GM12878 (cell line): ENCODE data around the gene NPM3. TPM values are rescaled to one million over a fixed set of nuclear protein-coding genes. Genes with fewer than 3 reads are reported as not detected.

Experiments
- ATF3 ChIP-seq: IDR thresholded peaks from 2 replicates; pipeline ENCODE4 v1.6.1; 2011; ENCODE audit warnings: low read depth, mild to moderate bottlenecking, low read length, moderate library complexity, borderline replicate concordance; ENCODE audit errors: extremely low read depth
- BHLHE40 ChIP-seq, 2 experiments: fragments of 450-650 bp in 1 of 2; IDR thresholded peaks; 2 replicates each; pipeline ENCODE4 v1.6.1; 2011 to 2017; ENCODE audit warnings: low read depth in 2 of 2, borderline replicate concordance in 1 of 2, improper control_type of control experiment in 1 of 2, low read length in 1 of 2, mild to moderate bottlenecking in 1 of 2
- CBX3 ChIP-seq: fragments of 200-600 bp; sonication (generic); IDR thresholded peaks from 2 replicates; pipeline ENCODE4 v1.6.1; 2016; ENCODE audit warnings: low read depth, borderline replicate concordance
- EGR1 ChIP-seq, 2 experiments: IDR thresholded peaks; 1 replicate in 1 of 2; 2 replicates in 1 of 2; pipeline ENCODE4 v1.6.1; 2011 to 2012; ENCODE audit warnings: low read depth in 2 of 2, low read length in 2 of 2, borderline replicate concordance in 1 of 2, mild to moderate bottlenecking in 1 of 2, moderate library complexity in 1 of 2
- MTA2 ChIP-seq: fragments of 450-650 bp; IDR thresholded peaks from 2 replicates; pipeline ENCODE4 v1.6.1; 2016; ENCODE audit warnings: low read depth, mild to moderate bottlenecking, moderate library complexity
- NFYB ChIP-seq: IDR thresholded peaks from 2 replicates; pipeline ENCODE4 v1.6.1; 2011; ENCODE audit warnings: low read depth, mild to moderate bottlenecking, low read length, improper control_type of control experiment, moderate library complexity; ENCODE audit not compliant: insufficient read depth
- NR2C2 ChIP-seq: IDR thresholded peaks from 2 replicates; pipeline ENCODE4 v1.6.1; 2011; ENCODE audit warnings: borderline replicate concordance, low read depth; ENCODE audit not compliant: control insufficient read depth, insufficient read length
- SMAD1 ChIP-seq: fragments of 450-650 bp; IDR thresholded peaks from 2 replicates; pipeline ENCODE4 v1.6.1; 2018; ENCODE audit warnings: mild to moderate bottlenecking, low read depth; ENCODE audit not compliant: partially characterized antibody
- ZNF592 ChIP-seq: fragments of 450-650 bp; IDR thresholded peaks from 2 replicates; pipeline ENCODE4 v1.6.1; 2017; ENCODE audit warnings: mild to moderate bottlenecking, moderate library complexity
- polyA plus RNA-seq, 11 experiments: library from polyadenylated mRNA; depleted of rRNA in 4 of 11; unstranded in 6 of 11; stranded (reverse) in 5 of 11; fragments of >200 nt; fragmentation: Nextera tagmentation in 4 of 11; fragmentation: Illumina TruSeq in 1 of 11; extraction: Ambion mirVana in 4 of 11; extraction: Trizol in 1 of 11; gene quantifications; 1 replicate in 1 of 11; 2 replicates in 10 of 11; pipeline versions ENCODE4 v1.2.1 to v1.2.3, GENCODE V29; 2011 to 2016; ENCODE audit warnings: inconsistent platforms in 2 of 11, missing spikeins in 2 of 11, low read depth in 1 of 11
- total RNA-seq, 4 experiments: library from RNA; depleted of rRNA in 3 of 4; stranded (reverse); fragments of >200 nt in 3 of 4; fragmentation: Illumina TruSeq in 1 of 4; extraction: Trizol in 1 of 4; gene quantifications; 2 replicates each; pipeline versions ENCODE4 v1.2.1 to v1.2.3, GENCODE V29; 2013 to 2021
- TF ChIP-seq, protein P1 (sequence below): fragments of 450-650 bp; IDR thresholded peaks from 2 replicates; pipeline ENCODE4 v1.6.1; 2017; ENCODE audit warnings: mild to moderate bottlenecking, moderate library complexity
- TF ChIP-seq, protein P2 (sequence below): fragments of 150-350 bp; IDR thresholded peaks from 2 replicates; pipeline ENCODE4 v1.6.1; 2016; ENCODE audit warnings: low read depth, low read length

The NPM3 gene
- total and polyA plus RNA-seq, 10 of the 15 experiments (the other 5 are each of a cell fraction or from before 2014, with no cell fraction given), result 13.0 to 171 (median 93.3) TPM

- TF ChIP-seq MTA2 (no peak), NFYB (no peak), SMAD1 (peak; percentile 29), EGR1 (IDR thresholded peaks at IDR 0.05; ENCODE audit: borderline replicate concordance in 1 of 2, low read depth in 2 of 2, low read length in 2 of 2) (peak; percentile 55 to 68), ZNF592 (no peak), BHLHE40 (IDR thresholded peaks at IDR 0.05; ENCODE audit: borderline replicate concordance in 1 of 2, low read depth in 2 of 2, low read length in 1 of 2) (peak; percentile 62 to 92; a peak in 3 of 4 replicates), ATF3 (no peak), NR2C2 (no peak), CBX3 (no peak)
- TF ChIP-seq, protein P1, sequence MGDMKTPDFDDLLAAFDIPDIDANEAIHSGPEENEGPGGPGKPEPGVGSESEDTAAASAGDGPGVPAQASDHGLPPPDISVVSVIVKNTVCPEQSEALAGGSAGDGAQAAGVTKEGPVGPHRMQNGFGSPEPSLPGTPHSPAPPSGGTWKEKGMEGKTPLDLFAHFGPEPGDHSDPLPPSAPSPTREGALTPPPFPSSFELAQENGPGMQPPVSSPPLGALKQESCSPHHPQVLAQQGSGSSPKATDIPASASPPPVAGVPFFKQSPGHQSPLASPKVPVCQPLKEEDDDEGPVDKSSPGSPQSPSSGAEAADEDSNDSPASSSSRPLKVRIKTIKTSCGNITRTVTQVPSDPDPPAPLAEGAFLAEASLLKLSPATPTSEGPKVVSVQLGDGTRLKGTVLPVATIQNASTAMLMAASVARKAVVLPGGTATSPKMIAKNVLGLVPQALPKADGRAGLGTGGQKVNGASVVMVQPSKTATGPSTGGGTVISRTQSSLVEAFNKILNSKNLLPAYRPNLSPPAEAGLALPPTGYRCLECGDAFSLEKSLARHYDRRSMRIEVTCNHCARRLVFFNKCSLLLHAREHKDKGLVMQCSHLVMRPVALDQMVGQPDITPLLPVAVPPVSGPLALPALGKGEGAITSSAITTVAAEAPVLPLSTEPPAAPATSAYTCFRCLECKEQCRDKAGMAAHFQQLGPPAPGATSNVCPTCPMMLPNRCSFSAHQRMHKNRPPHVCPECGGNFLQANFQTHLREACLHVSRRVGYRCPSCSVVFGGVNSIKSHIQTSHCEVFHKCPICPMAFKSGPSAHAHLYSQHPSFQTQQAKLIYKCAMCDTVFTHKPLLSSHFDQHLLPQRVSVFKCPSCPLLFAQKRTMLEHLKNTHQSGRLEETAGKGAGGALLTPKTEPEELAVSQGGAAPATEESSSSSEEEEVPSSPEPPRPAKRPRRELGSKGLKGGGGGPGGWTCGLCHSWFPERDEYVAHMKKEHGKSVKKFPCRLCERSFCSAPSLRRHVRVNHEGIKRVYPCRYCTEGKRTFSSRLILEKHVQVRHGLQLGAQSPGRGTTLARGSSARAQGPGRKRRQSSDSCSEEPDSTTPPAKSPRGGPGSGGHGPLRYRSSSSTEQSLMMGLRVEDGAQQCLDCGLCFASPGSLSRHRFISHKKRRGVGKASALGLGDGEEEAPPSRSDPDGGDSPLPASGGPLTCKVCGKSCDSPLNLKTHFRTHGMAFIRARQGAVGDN, result peak; percentile 95
- TF ChIP-seq, protein P2, sequence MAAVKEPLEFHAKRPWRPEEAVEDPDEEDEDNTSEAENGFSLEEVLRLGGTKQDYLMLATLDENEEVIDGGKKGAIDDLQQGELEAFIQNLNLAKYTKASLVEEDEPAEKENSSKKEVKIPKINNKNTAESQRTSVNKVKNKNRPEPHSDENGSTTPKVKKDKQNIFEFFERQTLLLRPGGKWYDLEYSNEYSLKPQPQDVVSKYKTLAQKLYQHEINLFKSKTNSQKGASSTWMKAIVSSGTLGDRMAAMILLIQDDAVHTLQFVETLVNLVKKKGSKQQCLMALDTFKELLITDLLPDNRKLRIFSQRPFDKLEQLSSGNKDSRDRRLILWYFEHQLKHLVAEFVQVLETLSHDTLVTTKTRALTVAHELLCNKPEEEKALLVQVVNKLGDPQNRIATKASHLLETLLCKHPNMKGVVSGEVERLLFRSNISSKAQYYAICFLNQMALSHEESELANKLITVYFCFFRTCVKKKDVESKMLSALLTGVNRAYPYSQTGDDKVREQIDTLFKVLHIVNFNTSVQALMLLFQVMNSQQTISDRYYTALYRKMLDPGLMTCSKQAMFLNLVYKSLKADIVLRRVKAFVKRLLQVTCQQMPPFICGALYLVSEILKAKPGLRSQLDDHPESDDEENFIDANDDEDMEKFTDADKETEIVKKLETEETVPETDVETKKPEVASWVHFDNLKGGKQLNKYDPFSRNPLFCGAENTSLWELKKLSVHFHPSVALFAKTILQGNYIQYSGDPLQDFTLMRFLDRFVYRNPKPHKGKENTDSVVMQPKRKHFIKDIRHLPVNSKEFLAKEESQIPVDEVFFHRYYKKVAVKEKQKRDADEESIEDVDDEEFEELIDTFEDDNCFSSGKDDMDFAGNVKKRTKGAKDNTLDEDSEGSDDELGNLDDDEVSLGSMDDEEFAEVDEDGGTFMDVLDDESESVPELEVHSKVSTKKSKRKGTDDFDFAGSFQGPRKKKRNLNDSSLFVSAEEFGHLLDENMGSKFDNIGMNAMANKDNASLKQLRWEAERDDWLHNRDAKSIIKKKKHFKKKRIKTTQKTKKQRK, result no peak
Observed at GRCh38 chr10:101830322-101831168, 47.3 kb upstream of the NPM3 start (continued).
